ENCODE data around the gene PTPRD. TPM values are rescaled to one million over a fixed set of nuclear protein-coding genes. Genes with fewer than 3 reads are reported as not detected.
A peak's percentile ranks its signal among the peaks of the same experiment; 100 is the strongest.

PTPRD gene
- total and polyA plus RNA-seq, 5 donors from 2014 or later: 0.47 TPM; not detected in 4

DNA sequence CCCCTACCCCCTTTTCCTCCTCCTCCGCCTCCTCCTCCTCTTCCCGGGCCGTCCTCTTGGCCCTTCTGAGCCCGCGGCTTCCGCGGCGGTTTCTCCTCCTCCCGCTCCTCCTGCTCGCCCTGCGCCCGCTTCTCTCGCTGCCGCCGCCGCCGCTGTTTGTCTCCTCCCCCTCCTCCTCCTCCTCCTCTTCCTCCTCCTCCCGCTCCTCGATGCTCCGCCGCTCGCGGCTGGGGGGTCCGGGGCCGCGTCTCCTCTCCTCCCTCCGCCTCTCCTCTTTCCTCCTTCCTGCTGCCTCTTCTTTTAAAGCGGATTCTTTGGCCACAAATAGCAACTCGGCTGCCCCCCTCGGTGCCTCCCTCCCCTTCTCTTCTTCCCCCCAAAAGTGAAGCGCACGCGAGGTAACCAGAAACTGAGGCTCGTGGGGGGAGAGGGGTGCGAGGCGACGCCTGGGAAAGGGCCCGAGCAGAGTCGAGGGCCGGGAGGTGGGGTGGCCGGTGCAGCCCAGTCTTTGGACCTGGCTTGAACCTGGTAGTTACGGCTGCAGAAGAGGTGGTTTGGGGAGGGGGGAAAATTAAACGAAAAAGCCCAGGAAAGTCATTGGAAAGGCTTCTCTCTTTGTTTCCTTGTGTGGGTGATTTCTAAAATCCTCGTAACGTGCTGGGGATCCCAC lies 1754.7 kb downstream of the PTPRD start:
- Mint-ChIP-seq H3K36me3 (no peaks in the 10 kb centered on the region), H3K9me3 (peaks cover 0 to 2% (median 0%) of the 10 kb centered on the region in 7 donors), H3K4me1 (peaks cover 0 to 14% (median 0%) of the 10 kb centered on the region in 4 donors), H3K27me3 (peaks cover 45% of the 10 kb centered on the region), H3K4me3 (peak overlapping the region in 3 of 4 donors; percentile 42 to 79 (median 54)), H3K27ac (no peak overlapping the region)
- Histone ChIP-seq H3K36me3 (ENCODE audit: control insufficient read depth, insufficient read depth, low read length) (no peaks in the 10 kb centered on the region), H3K27ac (ENCODE audit: insufficient read depth, low read length, poor library complexity, severe bottlenecking) (no peak overlapping the region), H3K9me3 (ENCODE audit: control insufficient read depth in 2 of 2, low read length in 2 of 2) (no peaks in the 10 kb centered on the region), H3K4me1 (ENCODE audit: control insufficient read depth, insufficient read depth, low read length, poor library complexity, severe bottlenecking) (peaks cover 8% of the 10 kb centered on the region), H3K4me3 (ENCODE audit: low read depth, low read length) (no peak overlapping the region), H3K27me3 (ENCODE audit: control insufficient read depth, insufficient read depth, low read length) (peaks cover 13% of the 10 kb centered on the region)
- ATAC-seq (ENCODE audit: low read depth in 2 of 2): peak in 1 of 2 donors; percentile 31
- DNase-seq: peak in 1 of 3 donors; percentile 8

- Mint-ChIP-seq H3K27me3 (peaks cover 43% of the 10 kb centered on the region), H3K4me3 (peak overlapping the region in 3 of 4 donors; percentile 61 to 77 (median 61)), H3K4me1 (peaks cover 0 to 14% (median 0%) of the 10 kb centered on the region in 4 donors), H3K36me3 (no peaks in the 10 kb centered on the region), H3K27ac (no peak overlapping the region), H3K9me3 (peaks cover 0 to 2% (median 0%) of the 10 kb centered on the region in 7 donors)
- Histone ChIP-seq H3K4me1 (ENCODE audit: control insufficient read depth, insufficient read depth, low read length, poor library complexity, severe bottlenecking) (peaks cover 8% of the 10 kb centered on the region), H3K27me3 (ENCODE audit: control insufficient read depth, insufficient read depth, low read length) (peaks cover 14% of the 10 kb centered on the region), H3K27ac (ENCODE audit: insufficient read depth, low read length, poor library complexity, severe bottlenecking) (no peak overlapping the region), H3K4me3 (ENCODE audit: low read depth, low read length) (no peak overlapping the region), H3K9me3 (ENCODE audit: control insufficient read depth in 2 of 2, low read length in 2 of 2) (no peaks in the 10 kb centered on the region), H3K36me3 (ENCODE audit: control insufficient read depth, insufficient read depth, low read length) (no peaks in the 10 kb centered on the region)
- ATAC-seq (ENCODE audit: low read depth in 2 of 2) (no peak), DNase-seq (no peak)
Measured at GRCh38 chr9:8857068-8857925, 1755.5 kb downstream of the PTPRD start.

DNA sequence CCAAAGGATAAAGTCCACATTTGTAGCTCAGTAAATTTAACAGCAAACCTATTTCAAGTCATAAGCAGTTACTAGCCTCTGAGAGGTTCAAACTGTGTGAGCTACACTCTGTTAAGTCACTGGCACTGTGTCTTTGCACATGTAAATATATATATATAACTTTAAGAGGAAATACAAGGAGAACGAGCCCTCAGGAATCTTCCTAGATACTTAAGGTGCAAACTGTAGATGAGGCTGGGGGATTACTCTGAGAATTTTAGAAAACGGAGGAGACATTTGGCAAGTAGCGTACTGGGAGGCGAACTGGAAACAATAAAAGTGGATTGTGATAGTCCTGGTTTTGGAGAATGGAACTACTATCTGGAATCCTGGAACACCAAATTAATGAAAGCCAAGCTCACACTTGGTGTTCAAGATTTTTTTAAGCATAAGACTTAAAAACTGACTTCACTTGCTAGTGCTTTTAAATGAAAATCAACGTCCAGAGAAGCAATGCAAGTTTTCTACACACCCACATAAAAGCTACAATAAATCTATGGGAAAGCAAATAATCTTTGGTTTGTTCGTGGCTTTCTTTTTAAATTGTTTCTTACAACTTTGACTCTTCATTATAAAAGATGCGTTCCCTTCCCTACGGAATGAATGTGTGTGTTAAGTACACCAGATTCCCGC lies 1756.3 kb downstream of the PTPRD start:
- Histone ChIP-seq H3K9me3 (ENCODE audit: control insufficient read depth in 2 of 2, low read length in 2 of 2) (no peaks in the 10 kb centered on the region), H3K36me3 (ENCODE audit: control insufficient read depth, insufficient read depth, low read length) (no peaks in the 10 kb centered on the region), H3K4me1 (ENCODE audit: control insufficient read depth, insufficient read depth, low read length, poor library complexity, severe bottlenecking) (peaks cover 8% of the 10 kb centered on the region), H3K27ac (ENCODE audit: insufficient read depth, low read length, poor library complexity, severe bottlenecking) (no peak overlapping the region), H3K4me3 (ENCODE audit: low read depth, low read length) (no peak overlapping the region), H3K27me3 (ENCODE audit: control insufficient read depth, insufficient read depth, low read length) (peaks cover 14% of the 10 kb centered on the region)
- Mint-ChIP-seq H3K9me3 (peaks cover 0 to 2% (median 0%) of the 10 kb centered on the region in 7 donors), H3K4me1 (peaks cover 0 to 14% (median 0%) of the 10 kb centered on the region in 4 donors), H3K36me3 (no peaks in the 10 kb centered on the region), H3K27ac (no peak overlapping the region), H3K4me3 (peak overlapping the region in 3 of 4 donors; percentile 57 to 77 (median 61)), H3K27me3 (peaks cover 43% of the 10 kb centered on the region)
- DNase-seq (no peak), ATAC-seq (ENCODE audit: low read depth in 2 of 2) (no peak)

DNA sequence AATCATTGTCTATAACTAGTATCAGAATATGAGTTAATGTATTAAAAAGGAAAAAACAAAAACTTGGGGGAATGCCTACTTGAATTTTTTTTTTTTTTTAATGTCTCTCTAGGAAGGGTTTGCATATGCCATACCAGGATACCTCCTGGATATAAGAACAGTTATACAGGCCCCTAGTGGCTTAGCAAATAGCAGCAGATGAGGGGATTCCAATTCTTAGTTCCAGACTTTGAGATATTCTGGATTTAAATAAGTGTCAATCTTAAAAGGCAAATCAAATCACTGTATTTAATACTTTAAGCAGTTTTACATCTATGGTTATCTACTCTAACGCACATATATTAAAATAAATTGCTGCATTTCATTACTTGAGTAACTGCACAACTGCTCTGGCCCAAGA lies 1757.8 kb downstream of the PTPRD start:
- Histone ChIP-seq H3K4me3 (ENCODE audit: low read depth, low read length) (no peak overlapping the region), H3K4me1 (ENCODE audit: control insufficient read depth, insufficient read depth, low read length, poor library complexity, severe bottlenecking) (peaks cover 8% of the 10 kb centered on the region), H3K9me3 (ENCODE audit: control insufficient read depth in 2 of 2, low read length in 2 of 2) (no peaks in the 10 kb centered on the region), H3K27ac (ENCODE audit: insufficient read depth, low read length, poor library complexity, severe bottlenecking) (no peak overlapping the region), H3K27me3 (ENCODE audit: control insufficient read depth, insufficient read depth, low read length) (peaks cover 14% of the 10 kb centered on the region), H3K36me3 (ENCODE audit: control insufficient read depth, insufficient read depth, low read length) (no peaks in the 10 kb centered on the region)
- Mint-ChIP-seq H3K4me1 (peaks cover 0 to 14% (median 0%) of the 10 kb centered on the region in 4 donors), H3K36me3 (no peaks in the 10 kb centered on the region), H3K27ac (no peak overlapping the region), H3K9me3 (peaks cover 0 to 2% (median 0%) of the 10 kb centered on the region in 7 donors), H3K27me3 (peaks cover 41% of the 10 kb centered on the region), H3K4me3 (no peak overlapping the region)
- no peak for ATAC-seq (ENCODE audit: low read depth in 2 of 2)
- no peak for DNase-seq

- ATAC-seq (ENCODE audit: low read depth in 2 of 2): no peak
- Mint-ChIP-seq H3K27ac (no peak overlapping the region), H3K4me1 (peaks cover 0 to 9% (median 0%) of the 10 kb centered on the region in 4 donors), H3K4me3 (no peak overlapping the region), H3K27me3 (peaks cover 23% of the 10 kb centered on the region), H3K36me3 (no peaks in the 10 kb centered on the region), H3K9me3 (no peaks in the 10 kb centered on the region)
- DNase-seq: no peak
- no peak overlapping the region for H3K27ac ChIP-seq (ENCODE audit: insufficient read depth, low read length, poor library complexity, severe bottlenecking)
- no peak overlapping the region for H3K4me3 ChIP-seq (ENCODE audit: low read depth, low read length)
- H3K27me3 ChIP-seq (ENCODE audit: control insufficient read depth, insufficient read depth, low read length): peaks cover 14% of the 10 kb centered on the region
- peaks cover 6% of the 10 kb centered on the region for H3K4me1 ChIP-seq (ENCODE audit: control insufficient read depth, insufficient read depth, low read length, poor library complexity, severe bottlenecking)
- H3K36me3 ChIP-seq (ENCODE audit: control insufficient read depth, insufficient read depth, low read length): no peaks in the 10 kb centered on the region
- H3K9me3 ChIP-seq (ENCODE audit: control insufficient read depth in 2 of 2, low read length in 2 of 2): no peaks in the 10 kb centered on the region
Measured at GRCh38 chr9:8852301-8852864, 1760.4 kb downstream of the PTPRD start.

DNA sequence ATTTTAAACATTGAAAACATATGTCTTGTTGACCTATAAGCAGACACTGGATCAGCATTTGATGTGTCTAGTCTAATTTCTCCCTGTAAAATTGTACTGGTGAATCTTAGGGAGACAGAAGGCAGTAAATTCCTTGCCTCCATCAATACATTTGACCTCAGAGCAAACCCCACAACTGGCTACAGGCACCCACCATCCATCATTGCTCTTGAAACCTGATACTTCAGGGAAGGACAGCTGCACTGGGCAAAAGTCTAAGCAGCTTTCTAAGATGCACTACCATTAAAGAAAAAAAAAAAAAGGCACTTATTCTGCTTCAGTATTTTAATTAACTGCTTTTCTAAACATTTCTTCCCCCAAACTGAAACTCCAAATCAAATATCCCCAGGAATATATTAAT lies 1761.9 kb downstream of the PTPRD start:
- H3K27ac ChIP-seq (ENCODE audit: insufficient read depth, low read length, poor library complexity, severe bottlenecking): no peak overlapping the region
- no peaks in the 10 kb centered on the region for H3K9me3 ChIP-seq (ENCODE audit: control insufficient read depth in 2 of 2, low read length in 2 of 2)
- peaks cover 10% of the 10 kb centered on the region for H3K27me3 Mint-ChIP-seq
- no peaks in the 10 kb centered on the region for H3K36me3 Mint-ChIP-seq
- H3K36me3 ChIP-seq (ENCODE audit: control insufficient read depth, insufficient read depth, low read length): no peaks in the 10 kb centered on the region
- no peak overlapping the region for H3K4me3 Mint-ChIP-seq
- peaks cover 0 to 4% (median 0%) of the 10 kb centered on the region in 7 donors for H3K9me3 Mint-ChIP-seq
- no peaks in the 10 kb centered on the region for H3K4me1 Mint-ChIP-seq
- no peak for ATAC-seq (ENCODE audit: low read depth in 2 of 2)
- H3K4me3 ChIP-seq (ENCODE audit: low read depth, low read length): no peak overlapping the region
- H3K4me1 ChIP-seq (ENCODE audit: control insufficient read depth, insufficient read depth, low read length, poor library complexity, severe bottlenecking): no peaks in the 10 kb centered on the region
- DNase-seq: no peak
- no peak overlapping the region for H3K27ac Mint-ChIP-seq
- H3K27me3 ChIP-seq (ENCODE audit: control insufficient read depth, insufficient read depth, low read length): peaks cover 8% of the 10 kb centered on the region

DNA sequence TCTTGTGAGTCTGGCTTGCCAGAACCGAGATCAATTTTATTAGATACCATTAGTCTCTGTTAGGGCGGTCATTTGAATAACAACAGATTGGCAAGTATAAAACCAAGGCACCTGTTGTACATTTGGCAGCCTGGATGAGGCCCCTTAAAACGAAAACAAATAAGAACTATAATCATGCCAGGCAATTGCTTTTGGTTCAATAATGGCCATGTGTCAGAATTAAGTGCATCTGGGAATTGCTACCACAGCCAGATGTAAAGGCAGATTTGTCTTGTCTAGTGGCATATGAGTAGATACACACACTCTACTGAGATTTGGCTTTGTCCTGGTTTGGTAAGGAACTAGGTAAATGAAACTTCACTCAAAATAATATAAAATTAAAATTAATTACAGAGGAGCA lies 1767.0 kb downstream of the PTPRD start:
- H3K27me3 ChIP-seq (ENCODE audit: control insufficient read depth, insufficient read depth, low read length): no peaks in the 10 kb centered on the region
- peaks cover 0 to 4% (median 0%) of the 10 kb centered on the region in 7 donors for H3K9me3 Mint-ChIP-seq
- no peak overlapping the region for H3K27ac Mint-ChIP-seq
- DNase-seq: no peak
- no peak overlapping the region for H3K4me3 Mint-ChIP-seq
- no peaks in the 10 kb centered on the region for H3K9me3 ChIP-seq (ENCODE audit: control insufficient read depth in 2 of 2, low read length in 2 of 2)
- peaks cover 4% of the 10 kb centered on the region for H3K27me3 Mint-ChIP-seq
- no peaks in the 10 kb centered on the region for H3K36me3 Mint-ChIP-seq
- H3K36me3 ChIP-seq (ENCODE audit: control insufficient read depth, insufficient read depth, low read length): no peaks in the 10 kb centered on the region
- no peak for ATAC-seq (ENCODE audit: low read depth in 2 of 2)
- H3K4me3 ChIP-seq (ENCODE audit: low read depth, low read length): no peak overlapping the region
- no peaks in the 10 kb centered on the region for H3K4me1 ChIP-seq (ENCODE audit: control insufficient read depth, insufficient read depth, low read length, poor library complexity, severe bottlenecking)
- H3K27ac ChIP-seq (ENCODE audit: insufficient read depth, low read length, poor library complexity, severe bottlenecking): no peak overlapping the region
- H3K4me1 Mint-ChIP-seq: no peaks in the 10 kb centered on the region
